Common myeloid progenitor, CD34-positive (primary cell): ENCODE results near the gene LRPPRC.

Experiments used
- CTCF ChIA-PET: fragments of 350-600 bp; sonication (Branson Sonifier 250); formaldehyde crosslinking; loops from one replicate; lab custom pipeline; 2021; ENCODE audit warnings: antibody characterized with exemption; lab: Charles Lee
- POLR2A ChIA-PET: fragments of 350-600 bp; sonication (Branson Sonifier 250); formaldehyde crosslinking; loops from one replicate; lab custom pipeline; 2021; ENCODE audit warnings: antibody characterized with exemption; lab: Charles Lee
- DNase-seq, 3 donors: peaks; one replicate each; pipeline versions ENCODE4 v3.0.0 to v3.0.0-alpha.2; 2013
- H3K27ac ChIP-seq, 2 experiments: 1 replicate in 1 of 2; 2 replicates in 1 of 2; pipeline ENCODE4 v1.7.0; 2013; ENCODE audit warnings: inconsistent platforms in 2 of 2, low read length in 2 of 2, mild to moderate bottlenecking in 2 of 2, low read depth in 1 of 2, moderate library complexity in 1 of 2; ENCODE audit not compliant: severe bottlenecking in 2 of 2, insufficient read depth in 1 of 2, poor library complexity in 1 of 2
- H3K27me3 ChIP-seq, 5 experiments: replicated peaks in 2 of 5; 1 replicate in 3 of 5; 2 replicates in 2 of 5; pipeline versions ENCODE4 v1.6.1 to v1.7.0; 2013; ENCODE audit warnings: low read length in 4 of 5, mild to moderate bottlenecking in 2 of 5, moderate library complexity in 2 of 5, inconsistent platforms in 1 of 5; ENCODE audit not compliant: insufficient read depth in 5 of 5, control insufficient read depth in 4 of 5
- H3K36me3 ChIP-seq, 4 experiments: 1 replicate in 2 of 4; 2 replicates in 2 of 4; pipeline versions ENCODE4 v1.6.1 to v1.7.0; 2013; ENCODE audit warnings: low read length in 3 of 4, control low read depth in 1 of 4, mild to moderate bottlenecking in 1 of 4; ENCODE audit not compliant: control insufficient read depth in 4 of 4, insufficient read depth in 4 of 4
- H3K4me1 ChIP-seq, 4 experiments: 1 replicate in 3 of 4; 2 replicates in 1 of 4; pipeline versions ENCODE4 v1.6.1 to v1.7.1; 2013; ENCODE audit warnings: low read length in 3 of 4, mild to moderate bottlenecking in 3 of 4, control low read depth in 1 of 4, inconsistent platforms in 1 of 4, moderate library complexity in 1 of 4; ENCODE audit not compliant: control insufficient read depth in 4 of 4, insufficient read depth in 4 of 4; ENCODE audit errors: control extremely low read depth in 1 of 4
- H3K4me3 ChIP-seq, 7 experiments: 1 replicate in 4 of 7; 2 replicates in 3 of 7; pipeline versions ENCODE4 v1.5.1 to v1.7.0; 2013; ENCODE audit warnings: mild to moderate bottlenecking in 7 of 7, low read length in 6 of 7, moderate library complexity in 6 of 7, inconsistent platforms in 2 of 7, low read depth in 2 of 7, control low read depth in 1 of 7; ENCODE audit not compliant: insufficient read depth in 4 of 7, control insufficient read depth in 1 of 7; ENCODE audit errors: extremely low read depth in 1 of 7
- H3K9me3 ChIP-seq, 5 experiments: 1 replicate in 4 of 5; 2 replicates in 1 of 5; pipeline versions ENCODE4 v1.6.1 to v1.7.1; 2013; ENCODE audit warnings: low read length in 4 of 5, mild to moderate bottlenecking in 2 of 5, inconsistent platforms in 1 of 5, low read depth in 1 of 5, moderate library complexity in 1 of 5; ENCODE audit not compliant: control insufficient read depth in 4 of 5, insufficient read depth in 2 of 5; ENCODE audit errors: control extremely low read depth in 1 of 5
- WGBS: methylation state at CpG from one replicate; pipeline ENCODE4 v1.1.5; 2013; ENCODE audit not compliant: insufficient coverage; 5-methylcytosine and 5-hydroxymethylcytosine counted together

The LRPPRC gene

GRCh38 chr2:43877782-43878464 is 117.9 kb downstream of the LRPPRC start:
- H3K4me1 ChIP-seq: peaks cover 0 to 6% (median 0%) of the 10 kb centered on the region in 4 experiments
- no peak overlapping the region for H3K27ac ChIP-seq
- WGBS: 38% methylated on average over 14 of the region's 16 CpGs
- no peaks in the 10 kb centered on the region for H3K36me3 ChIP-seq
- H3K9me3 ChIP-seq: no peaks in the 10 kb centered on the region
- peak overlapping the region in 1 of 7 experiments; percentile 36 for H3K4me3 ChIP-seq
- peak; percentile 36 to 66 (median 62) for DNase-seq
- H3K27me3 ChIP-seq: peaks cover 0 to 2% (median 0%) of the 10 kb centered on the region in 5 experiments
- ChIA-PET POLR2A (no interaction called here), CTCF (interaction anchor here (1.0 to 1.5 kb wide), 3 partner anchors 11 to 69 kb away, joined by 4 read pairs; no protein-coding TSS in a partner anchor)

GRCh38 chr2:43874776-43875451 is 120.9 kb downstream of the LRPPRC start:
- peaks cover 0 to 18% (median 2%) of the 10 kb centered on the region in 5 experiments for H3K27me3 ChIP-seq
- H3K36me3 ChIP-seq: no peaks in the 10 kb centered on the region
- DNase-seq: no peak
- H3K27ac ChIP-seq: no peak overlapping the region
- 93% methylated on average over 9 of the region's 11 CpGs for WGBS
- no peak overlapping the region for H3K4me3 ChIP-seq
- CTCF ChIA-PET: no interaction called here
- H3K4me1 ChIP-seq: peaks cover 0 to 6% (median 0%) of the 10 kb centered on the region in 4 experiments
- H3K9me3 ChIP-seq: no peaks in the 10 kb centered on the region
- POLR2A ChIA-PET: no interaction called here

GRCh38 chr2:43872151-43872550 is 123.6 kb downstream of the LRPPRC start:
- Histone ChIP-seq H3K27ac (no peak overlapping the region), H3K36me3 (no peaks in the 10 kb centered on the region), H3K4me3 (no peak overlapping the region), H3K27me3 (peaks cover 0 to 29% (median 7%) of the 10 kb centered on the region in 5 experiments), H3K9me3 (no peaks in the 10 kb centered on the region), H3K4me1 (no peaks in the 10 kb centered on the region)
- POLR2A ChIA-PET: no interaction called here
- 89% methylated on average over 9 of the region's 12 CpGs for WGBS
- CTCF ChIA-PET: no interaction called here
- DNase-seq: no peak

- Histone ChIP-seq H3K9me3 (peaks cover 0 to 2% (median 0%) of the 10 kb centered on the region in 5 experiments), H3K4me1 (no peaks in the 10 kb centered on the region), H3K4me3 (no peak overlapping the region), H3K36me3 (no peaks in the 10 kb centered on the region), H3K27ac (no peak overlapping the region), H3K27me3 (peaks cover 0 to 53% (median 13%) of the 10 kb centered on the region in 5 experiments)
- DNase-seq: no peak
- POLR2A ChIA-PET: no interaction called here
- WGBS: 93% methylated on average over 2 of the region's 2 CpGs
- CTCF ChIA-PET: no interaction called here
Measured at GRCh38 chr2:43855292-43855691, 140.5 kb downstream of the LRPPRC start.

GRCh38 chr2:43854671-43855070 is 141.1 kb downstream of the LRPPRC start:
- ChIA-PET CTCF (no interaction called here), POLR2A (no interaction called here)
- H3K4me3 ChIP-seq: no peak overlapping the region
- H3K9me3 ChIP-seq: no peaks in the 10 kb centered on the region
- peaks cover 0 to 48% (median 13%) of the 10 kb centered on the region in 5 experiments for H3K27me3 ChIP-seq
- H3K4me1 ChIP-seq: no peaks in the 10 kb centered on the region
- DNase-seq: no peak
- H3K36me3 ChIP-seq: no peaks in the 10 kb centered on the region
- no peak overlapping the region for H3K27ac ChIP-seq
- WGBS: 100% methylated on average over 3 of the region's 3 CpGs

- CTCF ChIA-PET: no interaction called here
- H3K27me3 ChIP-seq: peaks cover 0 to 39% (median 8%) of the 10 kb centered on the region in 5 experiments
- no peaks in the 10 kb centered on the region for H3K4me1 ChIP-seq
- no peak overlapping the region for H3K27ac ChIP-seq
- no peak for DNase-seq
- POLR2A ChIA-PET: no interaction called here
- no peaks in the 10 kb centered on the region for H3K9me3 ChIP-seq
- no peaks in the 10 kb centered on the region for H3K36me3 ChIP-seq
- no peak overlapping the region for H3K4me3 ChIP-seq
- 94% methylated on average over 9 of the region's 10 CpGs for WGBS
Measured at GRCh38 chr2:43853141-43854081, 142.4 kb downstream of the LRPPRC start.
